GM18526 (cell line): ENCODE data around the gene CACFD1.

ENCODE experiments used
- POLR2A ChIP-seq: IDR thresholded peaks from 3 replicates; pipeline ENCODE4 v1.6.1; 2011; ENCODE audit not compliant: insufficient read length; ENCODE audit errors: extremely low read depth

The CACFD1 gene

GRCh38 chr9:133470988-133471387 is 11.2 kb downstream of the CACFD1 start:
- no peak for TF ChIP-seq POLR2A

GRCh38 chr9:133471551-133472276 is 11.9 kb downstream of the CACFD1 start:
- TF ChIP-seq POLR2A: no peak

- no peak for TF ChIP-seq POLR2A
Measured at GRCh38 chr9:133472277-133472645, 12.5 kb downstream of the CACFD1 start.

GRCh38 chr9:133472753-133473378 is 13.1 kb downstream of the CACFD1 start:
- no peak for TF ChIP-seq POLR2A

- TF ChIP-seq POLR2A: no peak
Measured at GRCh38 chr9:133473743-133474142, 14.0 kb downstream of the CACFD1 start.

GRCh38 chr9:133474215-133474614 is 14.4 kb downstream of the CACFD1 start:
- no peak for TF ChIP-seq POLR2A

- no peak for TF ChIP-seq POLR2A
Measured at GRCh38 chr9:133474853-133475252, 15.1 kb downstream of the CACFD1 start.

- no peak for TF ChIP-seq POLR2A
Measured at GRCh38 chr9:133475292-133476012, 15.7 kb downstream of the CACFD1 start.

- TF ChIP-seq POLR2A: no peak
Measured at GRCh38 chr9:133476036-133476931, 16.5 kb downstream of the CACFD1 start.

GRCh38 chr9:133476941-133477340 is 17.2 kb downstream of the CACFD1 start:
- no peak for TF ChIP-seq POLR2A

- no peak for TF ChIP-seq POLR2A
Measured at GRCh38 chr9:133477461-133477860, 17.7 kb downstream of the CACFD1 start.

- no peak for TF ChIP-seq POLR2A
Measured at GRCh38 chr9:133477992-133478850, 18.4 kb downstream of the CACFD1 start.

- peak; percentile 89 for TF ChIP-seq POLR2A
Measured at GRCh38 chr9:133478851-133479711, 19.3 kb downstream of the CACFD1 start, which contains the start of gene SLC2A6. Gene SLC2A6, minus strand, starts transcription at chr9:133479099. Its CDS starts 40 bp downstream, at chr9:133479059.

GRCh38 chr9:133483611-133484010 is 23.8 kb downstream of the CACFD1 start:
- TF ChIP-seq POLR2A: no peak
